Panc1 (cell line): ENCODE measurements around the gene ATF3. TPM values are rescaled to one million over a fixed set of nuclear protein-coding genes. Genes with fewer than 3 reads are reported as not detected.

Source experiments
- ATAC-seq: fragments of 200-7000 bp; cut with Tn5 transposase; 2 replicates; pipeline ENCODE4 v1.9.1; 2020; ENCODE audit warnings: mild to moderate bottlenecking, moderate library complexity
- BruUV-seq: library from RNA; stranded (reverse); fragments of 400-500 nt; replicated peaks from 2 replicates; lab custom pipeline; 2021; lab: Mats Ljungman, UMichigan
- CTCF ChIA-PET: fragments of 300-600 bp; sonication (Branson Sonifier 250); formaldehyde crosslinking; loops from one replicate; lab custom pipeline; 2022; ENCODE audit warnings: antibody characterized with exemption; lab: Charles Lee
- POLR2A ChIA-PET: fragments of 300-600 bp; sonication (Branson Sonifier 250); formaldehyde crosslinking; loops from one replicate; lab custom pipeline; 2022; ENCODE audit warnings: antibody characterized with exemption; lab: Charles Lee
- DNase-seq: peaks from one replicate; pipeline ENCODE4 v3.0.0-alpha.2; 2010; ENCODE audit warnings: low read depth, low spot score
- H3K27ac ChIP-seq: 2 replicates; pipeline ENCODE4 v1.5.1; 2011; ENCODE audit warnings: mild to moderate bottlenecking, low read length, inconsistent platforms
- H3K27me3 ChIP-seq: fragments of 200-500 bp; sonication (Bioruptor generic); 2 replicates; pipeline ENCODE4 v1.6.0; 2014; ENCODE audit warnings: low read length, inconsistent platforms; ENCODE audit not compliant: control insufficient read depth, insufficient read depth
- H3K36me3 ChIP-seq: fragments of 200-500 bp; sonication (Bioruptor generic); 2 replicates; pipeline ENCODE4 v1.5.1; 2014; ENCODE audit warnings: inconsistent platforms, mild to moderate bottlenecking, low read length, moderate library complexity; ENCODE audit not compliant: control insufficient read depth, insufficient read depth
- H3K4me1 ChIP-seq: 2 replicates; pipeline ENCODE4 v1.5.1; 2011; ENCODE audit warnings: inconsistent platforms, mild to moderate bottlenecking, low read length, moderate library complexity; ENCODE audit not compliant: control insufficient read depth, insufficient read depth
- H3K4me3 ChIP-seq, 2 experiments: 2 replicates each; pipeline ENCODE4 v1.5.1; 2011 to 2012; ENCODE audit warnings: low read depth in 2 of 2, low read length in 2 of 2, mild to moderate bottlenecking in 2 of 2, inconsistent platforms in 1 of 2, moderate library complexity in 1 of 2
- H3K9me3 ChIP-seq: fragments of 200-500 bp; sonication (Bioruptor generic); 2 replicates; pipeline ENCODE4 v1.5.1; 2014; ENCODE audit warnings: low read depth, mild to moderate bottlenecking, inconsistent platforms, low read length, moderate library complexity; ENCODE audit not compliant: control insufficient read depth, insufficient read depth
- CTCF ChIP-seq: fragments of 450-650 bp; IDR thresholded peaks from 2 replicates; pipeline ENCODE4 v1.5.1; 2017; ENCODE audit warnings: mild to moderate bottlenecking
- POLR2AphosphoS5 ChIP-seq: IDR thresholded peaks from 2 replicates; pipeline ENCODE4 v1.6.1; 2012; ENCODE audit warnings: mild to moderate bottlenecking, low read depth, low read length, moderate library complexity
- REST ChIP-seq, 2 experiments: IDR thresholded peaks; 2 replicates each; pipeline ENCODE4 v1.6.1; 2011 to 2012; ENCODE audit warnings: low read depth in 2 of 2, control low read depth in 1 of 2, low read length in 1 of 2, mild to moderate bottlenecking in 1 of 2, moderate library complexity in 1 of 2; ENCODE audit not compliant: insufficient read depth in 1 of 2
- SIN3A ChIP-seq: IDR thresholded peaks from 2 replicates; pipeline ENCODE4 v1.6.1; 2012; ENCODE audit warnings: low read depth, mild to moderate bottlenecking, low read length, moderate library complexity, borderline replicate concordance; ENCODE audit not compliant: insufficient read depth
- TCF7L2 ChIP-seq: IDR thresholded peaks from 2 replicates; pipeline ENCODE4 v1.6.1; 2011; ENCODE audit warnings: mild to moderate bottlenecking, low read depth, low read length, inconsistent platforms
- in situ Hi-C: cut with HindIII; loops from 2 replicates; pipeline ENCODE4 v1.10.0; 2016; ENCODE audit warnings: low sequenced_read_pairs, low pct_unique_long_range_greater_than_20kb
- intact Hi-C: fragments of 100-400 bp; cut with micrococcal nuclease; formaldehyde crosslinking; loops from one replicate; pipeline ENCODE4 v1.10.0; 2022; ENCODE audit not compliant: unreplicated experiment
- total RNA-seq: library from RNA; stranded (reverse); gene quantifications from one replicate; pipeline ENCODE4 v1.2.1, GENCODE V29; 2021; ENCODE audit not compliant: unreplicated experiment

ATF3 gene
- total RNA-seq, 1 experiment from 2014 or later, result 13.3 TPM

DNA sequence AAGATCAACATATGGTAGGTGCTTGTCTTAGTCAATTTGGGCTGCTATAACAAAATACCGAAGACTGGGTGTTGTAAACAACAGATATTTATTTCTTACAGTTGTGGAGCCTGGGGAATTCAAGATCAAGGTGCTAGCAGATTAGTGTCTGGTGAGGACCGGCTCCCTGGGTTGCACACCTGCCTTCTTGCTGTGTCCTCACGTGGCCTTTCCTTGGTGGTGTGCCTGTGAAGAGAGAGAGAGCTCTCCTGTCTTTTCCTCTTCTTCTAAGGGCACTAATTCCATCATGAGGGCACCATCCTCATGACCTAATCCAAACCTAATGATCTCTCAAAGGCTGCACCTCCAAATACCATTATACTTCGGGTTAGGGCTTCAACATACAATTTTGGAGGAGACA, 45.8 kb upstream of the ATF3 start:
- ChIA-PET CTCF (no interaction called here), POLR2A (no interaction called here)
- no peak overlapping the region for H3K4me3 ChIP-seq
- in situ Hi-C loops, result no loop called here
- H3K4me1 ChIP-seq, result peaks cover 30% of the 10 kb centered on the region
- TF ChIP-seq CTCF, result no peak
- TF ChIP-seq POLR2AphosphoS5, result no peak
- TF ChIP-seq SIN3A, result no peak
- TF ChIP-seq TCF7L2, result no peak
- no peak for TF ChIP-seq REST (IDR thresholded peaks at IDR 0.05; ENCODE audit: insufficient read depth in 1 of 2, low read depth in 2 of 2, low read length in 1 of 2)
- H3K27me3 ChIP-seq, result no peaks in the 10 kb centered on the region
- DNase-seq, result no peak
- no peaks in the 10 kb centered on the region for H3K9me3 ChIP-seq
- BruUV-seq, result no TSS peak
- no peaks in the 10 kb centered on the region for H3K36me3 ChIP-seq
- intact Hi-C loops, result no loop called here
- H3K27ac ChIP-seq, result no peak overlapping the region
- no peak for ATAC-seq

DNA sequence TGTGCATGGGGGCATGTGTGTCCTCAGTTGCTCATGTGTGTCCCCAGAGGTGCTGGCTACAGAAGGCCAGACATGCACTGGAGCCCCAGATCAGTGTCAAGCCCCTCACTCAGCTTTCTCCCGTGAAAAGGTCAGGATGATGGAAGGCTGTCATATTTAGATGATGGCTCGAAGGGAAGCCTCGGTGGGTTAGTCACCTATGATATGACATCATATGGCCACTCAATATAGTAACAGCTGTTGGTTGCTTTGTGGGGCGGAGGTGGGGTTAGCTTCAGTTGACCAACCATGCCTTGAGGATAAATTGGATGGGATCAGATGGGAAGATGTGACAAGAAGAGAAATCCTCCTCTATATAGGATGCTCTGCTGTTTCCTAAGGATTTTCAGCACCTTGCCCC, 43.5 kb upstream of the ATF3 start:
- DNase-seq (no peak), ATAC-seq (no peak)
- POLR2A ChIA-PET, result no interaction called here
- intact Hi-C loops (no loop called here), in situ Hi-C loops (no loop called here)
- TF ChIP-seq CTCF, result no peak
- TF ChIP-seq POLR2AphosphoS5, result no peak
- TF ChIP-seq SIN3A, result no peak
- TF ChIP-seq TCF7L2, result no peak
- TF ChIP-seq REST (IDR thresholded peaks at IDR 0.05; ENCODE audit: insufficient read depth in 1 of 2, low read depth in 2 of 2, low read length in 1 of 2), result no peak
- Histone ChIP-seq H3K27me3 (no peaks in the 10 kb centered on the region), H3K36me3 (no peaks in the 10 kb centered on the region), H3K4me3 (no peak overlapping the region), H3K27ac (no peak overlapping the region), H3K9me3 (no peaks in the 10 kb centered on the region), H3K4me1 (peaks cover 27% of the 10 kb centered on the region)
- CTCF ChIA-PET, result no interaction called here
- BruUV-seq, result no TSS peak
